Mucosa of descending colon (tissue), 3 donors: Measurements from ENCODE around the gene HDAC11. TPM values are rescaled to one million over a fixed set of nuclear protein-coding genes. Genes with fewer than 3 reads are reported as not detected.

Experiments used
- ATAC-seq: fragments of 200-7000 bp; cut with Tn5 transposase; one replicate; pipeline ENCODE4 v1.9.1; 2020; ENCODE audit warnings: mild to moderate bottlenecking, moderate library complexity
- DNase-seq, 3 donors: peaks; one replicate each; pipeline ENCODE4 v3.0.0-alpha.2; 2020
- H3K36me3 ChIP-seq: fragments of 200-600 bp; one replicate; pipeline ENCODE4 v1.8.0; 2021; ENCODE audit warnings: low read depth, mild to moderate bottlenecking
- H3K4me1 ChIP-seq: fragments of 200-600 bp; one replicate; pipeline ENCODE4 v1.8.0; 2021; ENCODE audit warnings: low read depth, mild to moderate bottlenecking
- H3K4me3 ChIP-seq: fragments of 200-600 bp; one replicate; pipeline ENCODE4 v1.8.0; 2021; ENCODE audit warnings: mild to moderate bottlenecking
- H3K9me3 ChIP-seq: fragments of 200-600 bp; one replicate; pipeline ENCODE4 v1.8.0; 2021; ENCODE audit warnings: mild to moderate bottlenecking
- intact Hi-C, 2 donors: fragments of 100-400 bp; cut with DNase I in 1 of 2; cut with micrococcal nuclease in 1 of 2; formaldehyde crosslinking; loops; one replicate each; pipeline versions ENCODE4 v1.11.0 to v1.11.1; 2022; cut with DNase I, micrococcal nuclease
- total RNA-seq, 3 donors: library from RNA; stranded (reverse); fragmentation: NEBNext Ultra II Directional in 2 of 3; extraction: Animal tissue kit (Norgen Biotek cat#: 25700) in 2 of 3; gene quantifications; one replicate each; pipeline versions ENCODE4 v1.2.1 to v1.2.4, GENCODE V29; 2021 to 2023
- TF ChIP-seq, protein P1 (sequence below): fragments of 200-600 bp; IDR thresholded peaks from one replicate; pipeline ENCODE4 v1.8.0; 2022; ENCODE audit warnings: antibody characterized with exemption, mild to moderate bottlenecking
- donor health status: DM: no; HTN: no; CAD: no; lungs with moderate emphysema.
- donor health status: DM: no; HTN: no; CAD: no.
- donor health status: DM: no; HTN: yes; CAD: no.

The HDAC11 gene
- total RNA-seq, 3 donors from 2014 or later, result 23.0 to 28.7 (median 25.3) TPM

DNA sequence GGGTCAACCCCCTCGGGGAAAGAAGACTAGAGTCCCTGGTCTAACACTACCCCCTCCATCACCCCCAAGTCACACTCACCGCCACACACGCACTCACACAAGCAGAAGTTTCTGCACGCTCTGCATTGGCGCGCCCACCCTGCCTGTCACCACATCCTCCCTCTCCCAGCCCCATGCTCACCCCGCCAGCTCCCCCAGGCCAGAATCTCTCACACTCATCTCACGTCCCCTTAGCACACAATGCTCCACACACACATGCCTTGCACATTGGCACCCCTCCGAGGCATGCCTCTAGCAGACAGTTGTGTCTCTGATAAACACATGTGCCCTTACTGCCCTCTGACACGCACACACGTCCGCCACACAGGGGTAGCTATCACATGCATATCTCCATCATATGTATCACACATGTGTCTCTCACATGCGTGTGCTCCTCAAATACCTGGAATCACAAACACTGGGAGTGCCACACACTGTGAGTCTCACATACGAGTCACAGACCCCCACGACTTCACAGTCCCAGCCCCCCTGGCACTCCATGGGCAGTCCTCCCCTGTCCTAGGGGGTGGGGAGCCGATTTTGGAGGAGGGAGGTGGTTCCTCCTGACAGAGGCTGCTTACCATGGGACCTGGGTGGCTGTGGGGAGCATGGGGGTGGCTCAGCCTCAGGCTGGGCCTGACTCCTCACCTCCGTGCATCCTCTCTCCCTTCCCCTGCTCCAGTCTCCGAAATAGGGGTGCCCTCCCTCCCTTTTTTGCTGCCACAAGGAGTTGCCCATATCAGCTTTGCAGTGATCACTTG, 69.7 kb downstream of the HDAC11 start:
- no peak for DNase-seq
- H3K4me3 ChIP-seq, result no peak overlapping the region
- no peaks in the 10 kb centered on the region for H3K36me3 ChIP-seq
- intact Hi-C loops, result no loop called here
- no peaks in the 10 kb centered on the region for H3K9me3 ChIP-seq
- TF ChIP-seq, protein P1, sequence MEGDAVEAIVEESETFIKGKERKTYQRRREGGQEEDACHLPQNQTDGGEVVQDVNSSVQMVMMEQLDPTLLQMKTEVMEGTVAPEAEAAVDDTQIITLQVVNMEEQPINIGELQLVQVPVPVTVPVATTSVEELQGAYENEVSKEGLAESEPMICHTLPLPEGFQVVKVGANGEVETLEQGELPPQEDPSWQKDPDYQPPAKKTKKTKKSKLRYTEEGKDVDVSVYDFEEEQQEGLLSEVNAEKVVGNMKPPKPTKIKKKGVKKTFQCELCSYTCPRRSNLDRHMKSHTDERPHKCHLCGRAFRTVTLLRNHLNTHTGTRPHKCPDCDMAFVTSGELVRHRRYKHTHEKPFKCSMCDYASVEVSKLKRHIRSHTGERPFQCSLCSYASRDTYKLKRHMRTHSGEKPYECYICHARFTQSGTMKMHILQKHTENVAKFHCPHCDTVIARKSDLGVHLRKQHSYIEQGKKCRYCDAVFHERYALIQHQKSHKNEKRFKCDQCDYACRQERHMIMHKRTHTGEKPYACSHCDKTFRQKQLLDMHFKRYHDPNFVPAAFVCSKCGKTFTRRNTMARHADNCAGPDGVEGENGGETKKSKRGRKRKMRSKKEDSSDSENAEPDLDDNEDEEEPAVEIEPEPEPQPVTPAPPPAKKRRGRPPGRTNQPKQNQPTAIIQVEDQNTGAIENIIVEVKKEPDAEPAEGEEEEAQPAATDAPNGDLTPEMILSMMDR, result no peak
- no peaks in the 10 kb centered on the region for H3K4me1 ChIP-seq
- no peak for ATAC-seq

DNA sequence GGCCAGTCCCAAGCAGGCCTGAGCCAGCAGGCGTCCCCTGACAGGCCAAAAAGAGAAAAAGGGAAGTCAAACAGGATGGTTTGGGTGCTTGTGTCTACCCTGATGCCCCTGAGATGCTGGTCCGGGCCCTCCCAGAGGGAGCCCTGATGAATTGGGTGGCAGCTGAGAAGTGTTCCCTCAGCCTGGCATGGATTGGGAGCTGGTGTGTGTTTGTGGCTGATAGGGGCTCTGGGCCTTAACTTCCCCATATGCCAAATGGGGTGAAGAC, 70.3 kb downstream of the HDAC11 start:
- no peak overlapping the region for H3K4me3 ChIP-seq
- TF ChIP-seq, protein P1, result no peak
- DNase-seq (no peak), ATAC-seq (no peak)
- H3K36me3 ChIP-seq, result no peaks in the 10 kb centered on the region
- no peaks in the 10 kb centered on the region for H3K4me1 ChIP-seq
- intact Hi-C loops, result no loop called here
- H3K9me3 ChIP-seq, result no peaks in the 10 kb centered on the region

DNA sequence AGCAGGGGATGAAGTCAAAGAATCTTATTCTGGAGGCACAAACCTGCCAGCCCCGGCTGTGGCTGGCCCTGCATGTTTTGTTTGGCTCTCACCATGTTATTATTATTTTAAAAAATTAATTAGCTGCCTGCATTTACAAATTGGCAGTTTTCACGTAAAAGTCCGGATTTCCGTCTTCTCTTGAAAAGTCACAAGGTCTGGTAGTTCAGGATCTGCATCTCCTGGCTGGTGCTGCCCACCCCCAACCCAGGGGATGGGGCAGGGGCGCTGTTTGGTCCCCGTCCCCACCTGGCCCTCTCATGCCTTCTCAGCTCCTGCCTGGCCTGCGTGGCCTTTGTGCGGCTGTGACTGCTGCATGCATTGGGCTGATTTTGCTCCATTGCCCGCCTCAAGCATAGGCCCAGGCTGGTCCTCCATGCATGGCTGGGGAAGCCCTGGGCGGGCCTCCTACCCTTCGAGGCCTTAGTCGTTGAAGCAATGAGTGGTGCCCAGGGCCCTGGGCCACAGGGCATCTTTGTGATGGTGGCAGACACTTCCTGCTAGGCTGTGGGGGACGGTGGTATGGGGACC, 70.8 kb downstream of the HDAC11 start:
- no peaks in the 10 kb centered on the region for H3K9me3 ChIP-seq
- no peak for DNase-seq
- TF ChIP-seq, protein P1, result no peak
- H3K4me3 ChIP-seq, result no peak overlapping the region
- intact Hi-C loops, result no loop called here
- H3K36me3 ChIP-seq, result no peaks in the 10 kb centered on the region
- no peaks in the 10 kb centered on the region for H3K4me1 ChIP-seq
- no peak for ATAC-seq

DNA sequence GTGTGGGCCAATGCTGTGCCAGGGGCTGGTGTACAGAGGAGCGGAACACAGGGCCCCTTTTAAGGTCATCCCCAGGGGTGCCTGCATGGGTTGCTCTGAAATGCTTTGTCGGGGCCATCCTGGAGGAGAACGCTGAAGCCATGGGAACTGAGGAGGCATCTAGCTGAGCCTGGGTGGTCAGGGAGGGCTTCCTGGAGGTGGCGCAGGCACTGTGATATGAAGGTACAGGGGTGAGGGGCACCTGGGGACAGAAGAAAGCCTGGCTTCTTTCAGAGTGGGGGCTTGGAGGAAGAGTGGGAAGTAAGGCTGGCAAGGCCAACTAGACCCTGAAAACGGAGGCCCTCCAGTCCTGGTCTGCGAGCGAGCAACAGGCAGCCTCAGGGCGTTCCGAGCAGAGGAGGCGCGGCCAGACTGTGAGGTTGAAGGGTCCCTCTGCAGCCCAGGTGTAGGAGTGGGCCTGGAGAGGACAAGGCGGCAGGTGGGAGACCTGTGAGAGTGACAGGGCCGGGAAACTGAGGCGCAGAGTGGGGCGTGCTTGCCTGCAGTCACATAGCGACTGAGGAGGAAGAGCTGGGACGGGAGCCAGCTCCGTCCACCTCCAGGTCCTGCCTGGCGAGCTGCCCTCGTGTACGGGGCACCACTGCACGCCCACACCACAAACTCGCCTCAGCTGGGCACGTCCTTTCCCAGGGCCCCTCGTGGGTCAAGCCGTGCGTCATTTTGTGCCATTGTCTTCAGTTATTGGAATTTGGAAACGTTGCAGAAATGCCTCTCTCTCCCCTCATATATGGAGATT, 72.9 kb downstream of the HDAC11 start:
- Histone ChIP-seq H3K9me3 (no peaks in the 10 kb centered on the region), H3K36me3 (no peaks in the 10 kb centered on the region), H3K4me1 (no peaks in the 10 kb centered on the region), H3K4me3 (no peak overlapping the region)
- ATAC-seq, result no peak
- DNase-seq, result no peak
- TF ChIP-seq, protein P1, result no peak
- intact Hi-C loops, result no loop called here

DNA sequence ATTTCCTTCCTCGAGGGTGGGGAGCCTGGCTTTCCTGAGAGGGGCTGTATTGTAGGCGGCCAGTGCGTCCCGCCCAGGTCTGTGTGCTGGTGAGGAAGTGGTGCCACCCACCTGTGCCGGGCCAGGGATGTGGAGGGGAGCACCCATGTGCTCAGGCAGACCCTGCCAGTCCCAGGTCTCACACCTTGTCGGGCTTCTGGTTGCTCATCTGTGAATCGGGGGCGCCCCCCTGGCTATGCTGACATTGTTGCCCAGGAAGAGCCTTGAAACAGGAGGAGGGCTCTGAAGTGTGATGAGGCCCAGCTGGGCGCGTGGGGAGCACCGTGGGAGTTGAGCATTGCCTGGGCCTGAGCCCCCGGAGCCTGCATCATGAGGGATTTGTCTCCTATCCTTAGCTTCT, 73.6 kb downstream of the HDAC11 start:
- Histone ChIP-seq H3K4me3 (no peak overlapping the region), H3K9me3 (no peaks in the 10 kb centered on the region), H3K4me1 (no peaks in the 10 kb centered on the region), H3K36me3 (no peaks in the 10 kb centered on the region)
- DNase-seq, result no peak
- TF ChIP-seq, protein P1, result no peak
- no peak for ATAC-seq
- intact Hi-C loops, result no loop called here
